Measurements from ENCODE around the gene ZBTB38. TPM values are rescaled to one million over a fixed set of nuclear protein-coding genes. Genes with fewer than 3 reads are reported as not detected.

The ZBTB38 gene
- polyA plus RNA-seq, 1 donor from 2014 or later: 18.7 TPM

DNA sequence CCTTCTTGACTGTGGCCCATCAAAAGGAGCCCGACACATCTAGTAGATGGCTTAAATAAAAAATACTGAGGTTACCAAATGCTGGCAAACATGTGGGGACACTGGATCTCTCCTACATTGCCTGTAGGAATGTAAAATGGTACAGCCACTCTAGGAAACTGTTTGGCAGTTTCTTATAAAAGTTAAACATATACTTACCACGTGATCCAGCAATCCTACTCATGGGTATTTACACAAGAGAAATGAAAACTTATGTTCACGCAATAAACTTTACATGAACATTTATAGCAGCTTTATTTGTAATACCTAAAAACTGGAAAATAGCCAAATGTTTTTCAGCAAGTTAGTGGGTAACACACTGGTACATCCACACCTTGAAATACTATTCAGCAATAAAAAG lies 9.1 kb downstream of the ZBTB38 start:
- Histone ChIP-seq H3K4me2 (ENCODE audit: low read length) (no peak overlapping the region), H4K20me1 (ENCODE audit: insufficient read depth) (no peaks in the 10 kb centered on the region), H3K9me3 (ENCODE audit: low read length) (no peaks in the 10 kb centered on the region), H3F3A (ENCODE audit: insufficient read depth, low read length, poor library complexity, severe bottlenecking) (no peaks in the 10 kb centered on the region), H3K27ac (ENCODE audit: low read length) (no peak overlapping the region), H2AFZ (ENCODE audit: low read depth, low read length) (no peak overlapping the region), H3K79me2 (replicated peaks; ENCODE audit: insufficient read depth, low read length) (no peaks in the 10 kb centered on the region), H3K4me3 (ENCODE audit: low read length) (no peak overlapping the region), H3K27me3 (ENCODE audit: insufficient read depth, low read depth, low read length) (no peaks in the 10 kb centered on the region), H3K9ac (ENCODE audit: low read length) (no peak overlapping the region), H3K9me2 (ENCODE audit: insufficient read depth, low read length) (no peaks in the 10 kb centered on the region), H3K36me3 (ENCODE audit: insufficient read depth, low read length) (no peaks in the 10 kb centered on the region)
- TF ChIP-seq SMC3 (conservative IDR thresholded peaks at IDR 0.05; ENCODE audit: poor library complexity): no peak
- no peak for TF ChIP-seq TAF1 (IDR thresholded peaks at IDR 0.05; ENCODE audit: low read depth)
- no peak for TF ChIP-seq EP300 (conservative IDR thresholded peaks at IDR 0.05; ENCODE audit: poor library complexity, severe bottlenecking)
- TF ChIP-seq, protein P1, sequence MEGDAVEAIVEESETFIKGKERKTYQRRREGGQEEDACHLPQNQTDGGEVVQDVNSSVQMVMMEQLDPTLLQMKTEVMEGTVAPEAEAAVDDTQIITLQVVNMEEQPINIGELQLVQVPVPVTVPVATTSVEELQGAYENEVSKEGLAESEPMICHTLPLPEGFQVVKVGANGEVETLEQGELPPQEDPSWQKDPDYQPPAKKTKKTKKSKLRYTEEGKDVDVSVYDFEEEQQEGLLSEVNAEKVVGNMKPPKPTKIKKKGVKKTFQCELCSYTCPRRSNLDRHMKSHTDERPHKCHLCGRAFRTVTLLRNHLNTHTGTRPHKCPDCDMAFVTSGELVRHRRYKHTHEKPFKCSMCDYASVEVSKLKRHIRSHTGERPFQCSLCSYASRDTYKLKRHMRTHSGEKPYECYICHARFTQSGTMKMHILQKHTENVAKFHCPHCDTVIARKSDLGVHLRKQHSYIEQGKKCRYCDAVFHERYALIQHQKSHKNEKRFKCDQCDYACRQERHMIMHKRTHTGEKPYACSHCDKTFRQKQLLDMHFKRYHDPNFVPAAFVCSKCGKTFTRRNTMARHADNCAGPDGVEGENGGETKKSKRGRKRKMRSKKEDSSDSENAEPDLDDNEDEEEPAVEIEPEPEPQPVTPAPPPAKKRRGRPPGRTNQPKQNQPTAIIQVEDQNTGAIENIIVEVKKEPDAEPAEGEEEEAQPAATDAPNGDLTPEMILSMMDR (IDR thresholded peaks at IDR 0.05; ENCODE audit: poor library complexity, severe bottlenecking): no peak
- no peak for TF ChIP-seq MXI1 (conservative IDR thresholded peaks at IDR 0.05; ENCODE audit: poor library complexity, severe bottlenecking)
- TF ChIP-seq EZH2 (IDR thresholded peaks at IDR 0.05; ENCODE audit: borderline replicate concordance, insufficient read depth, low read length, poor library complexity, severe bottlenecking): no peak
- no peak for TF ChIP-seq POLR2AphosphoS5 (IDR thresholded peaks at IDR 0.05)

DNA sequence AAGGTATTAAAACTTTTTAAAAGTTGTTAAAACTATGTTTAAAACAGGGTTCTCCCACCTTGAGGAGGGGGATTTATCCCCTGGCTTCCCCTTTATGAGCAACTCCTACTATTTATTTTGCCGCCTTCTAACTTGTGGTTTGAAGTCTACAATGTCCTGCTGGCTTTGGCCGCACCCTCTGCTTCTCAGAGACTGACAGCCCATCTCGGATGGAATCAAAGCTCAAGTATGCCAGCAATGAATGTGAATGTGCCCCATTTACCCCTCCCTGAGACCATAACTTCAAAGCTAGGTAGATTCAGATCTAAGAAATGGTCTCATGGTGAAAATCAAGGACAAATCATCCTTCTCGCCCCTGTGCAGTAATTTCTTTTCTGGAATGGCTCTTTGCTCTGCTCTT lies 10.3 kb downstream of the ZBTB38 start:
- no peaks in the 10 kb centered on the region for H4K20me1 ChIP-seq (ENCODE audit: insufficient read depth)
- H3K27ac ChIP-seq (ENCODE audit: low read length): no peak overlapping the region
- no peaks in the 10 kb centered on the region for H3K9me3 ChIP-seq (ENCODE audit: low read length)
- H3K36me3 ChIP-seq (ENCODE audit: insufficient read depth, low read length): no peaks in the 10 kb centered on the region
- H3F3A ChIP-seq (ENCODE audit: insufficient read depth, low read length, poor library complexity, severe bottlenecking): no peaks in the 10 kb centered on the region
- H3K4me3 ChIP-seq (ENCODE audit: low read length): no peak overlapping the region
- no peak overlapping the region for H3K9ac ChIP-seq (ENCODE audit: low read length)
- no peak overlapping the region for H3K4me2 ChIP-seq (ENCODE audit: low read length)
- TF ChIP-seq EP300 (conservative IDR thresholded peaks at IDR 0.05; ENCODE audit: poor library complexity, severe bottlenecking) (no peak), MXI1 (conservative IDR thresholded peaks at IDR 0.05; ENCODE audit: poor library complexity, severe bottlenecking) (no peak), RAD21 (conservative IDR thresholded peaks at IDR 0.05) (no peak), EZH2 (IDR thresholded peaks at IDR 0.05; ENCODE audit: borderline replicate concordance, insufficient read depth, low read length, poor library complexity, severe bottlenecking) (no peak), TAF1 (IDR thresholded peaks at IDR 0.05; ENCODE audit: low read depth) (no peak), SMC3 (conservative IDR thresholded peaks at IDR 0.05; ENCODE audit: poor library complexity) (no peak), POLR2AphosphoS5 (IDR thresholded peaks at IDR 0.05) (no peak)
- TF ChIP-seq, protein P2, sequence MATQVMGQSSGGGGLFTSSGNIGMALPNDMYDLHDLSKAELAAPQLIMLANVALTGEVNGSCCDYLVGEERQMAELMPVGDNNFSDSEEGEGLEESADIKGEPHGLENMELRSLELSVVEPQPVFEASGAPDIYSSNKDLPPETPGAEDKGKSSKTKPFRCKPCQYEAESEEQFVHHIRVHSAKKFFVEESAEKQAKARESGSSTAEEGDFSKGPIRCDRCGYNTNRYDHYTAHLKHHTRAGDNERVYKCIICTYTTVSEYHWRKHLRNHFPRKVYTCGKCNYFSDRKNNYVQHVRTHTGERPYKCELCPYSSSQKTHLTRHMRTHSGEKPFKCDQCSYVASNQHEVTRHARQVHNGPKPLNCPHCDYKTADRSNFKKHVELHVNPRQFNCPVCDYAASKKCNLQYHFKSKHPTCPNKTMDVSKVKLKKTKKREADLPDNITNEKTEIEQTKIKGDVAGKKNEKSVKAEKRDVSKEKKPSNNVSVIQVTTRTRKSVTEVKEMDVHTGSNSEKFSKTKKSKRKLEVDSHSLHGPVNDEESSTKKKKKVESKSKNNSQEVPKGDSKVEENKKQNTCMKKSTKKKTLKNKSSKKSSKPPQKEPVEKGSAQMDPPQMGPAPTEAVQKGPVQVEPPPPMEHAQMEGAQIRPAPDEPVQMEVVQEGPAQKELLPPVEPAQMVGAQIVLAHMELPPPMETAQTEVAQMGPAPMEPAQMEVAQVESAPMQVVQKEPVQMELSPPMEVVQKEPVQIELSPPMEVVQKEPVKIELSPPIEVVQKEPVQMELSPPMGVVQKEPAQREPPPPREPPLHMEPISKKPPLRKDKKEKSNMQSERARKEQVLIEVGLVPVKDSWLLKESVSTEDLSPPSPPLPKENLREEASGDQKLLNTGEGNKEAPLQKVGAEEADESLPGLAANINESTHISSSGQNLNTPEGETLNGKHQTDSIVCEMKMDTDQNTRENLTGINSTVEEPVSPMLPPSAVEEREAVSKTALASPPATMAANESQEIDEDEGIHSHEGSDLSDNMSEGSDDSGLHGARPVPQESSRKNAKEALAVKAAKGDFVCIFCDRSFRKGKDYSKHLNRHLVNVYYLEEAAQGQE (IDR thresholded peaks at IDR 0.05; ENCODE audit: borderline replicate concordance): no peak
- TF ChIP-seq, protein P1 (IDR thresholded peaks at IDR 0.05; ENCODE audit: poor library complexity, severe bottlenecking): no peak
- no peaks in the 10 kb centered on the region for H3K79me2 ChIP-seq (replicated peaks; ENCODE audit: insufficient read depth, low read length)
- no peaks in the 10 kb centered on the region for H3K9me2 ChIP-seq (ENCODE audit: insufficient read depth, low read length)
- no peaks in the 10 kb centered on the region for H3K27me3 ChIP-seq (ENCODE audit: insufficient read depth, low read depth, low read length)
- H2AFZ ChIP-seq (ENCODE audit: low read depth, low read length): no peak overlapping the region

All from neural cell (in vitro differentiated cells).